Measurements from ENCODE around the gene SORBS2.
A peak's percentile ranks its signal among the peaks of the same experiment; 100 is the strongest.

Gene SORBS2

DNA sequence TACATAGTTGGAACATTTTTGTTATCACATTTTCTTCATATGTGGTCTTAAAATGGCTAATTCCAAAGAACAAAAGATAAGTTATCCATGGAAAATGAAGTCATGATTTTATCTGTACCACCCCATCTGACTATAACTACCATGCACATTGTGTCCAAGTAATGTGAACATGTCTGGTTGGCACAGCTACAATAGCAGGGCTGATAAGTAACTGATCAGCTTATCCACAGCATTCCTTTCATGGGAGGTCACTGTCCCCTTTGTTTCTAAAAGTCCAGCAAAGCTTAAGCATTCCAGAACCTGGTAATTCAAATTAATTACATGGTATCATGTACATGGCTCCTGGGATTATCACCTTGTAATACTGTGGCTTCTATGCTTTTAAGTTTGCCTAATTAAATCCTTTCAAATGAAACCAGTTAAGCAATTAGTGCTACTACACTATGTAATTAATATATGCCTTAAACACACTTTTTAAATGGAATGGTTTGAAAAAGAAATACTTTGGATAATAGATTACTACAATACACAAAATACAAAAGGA, 21.1 kb upstream of the SORBS2 start:
- TF ChIP-seq, protein P1, sequence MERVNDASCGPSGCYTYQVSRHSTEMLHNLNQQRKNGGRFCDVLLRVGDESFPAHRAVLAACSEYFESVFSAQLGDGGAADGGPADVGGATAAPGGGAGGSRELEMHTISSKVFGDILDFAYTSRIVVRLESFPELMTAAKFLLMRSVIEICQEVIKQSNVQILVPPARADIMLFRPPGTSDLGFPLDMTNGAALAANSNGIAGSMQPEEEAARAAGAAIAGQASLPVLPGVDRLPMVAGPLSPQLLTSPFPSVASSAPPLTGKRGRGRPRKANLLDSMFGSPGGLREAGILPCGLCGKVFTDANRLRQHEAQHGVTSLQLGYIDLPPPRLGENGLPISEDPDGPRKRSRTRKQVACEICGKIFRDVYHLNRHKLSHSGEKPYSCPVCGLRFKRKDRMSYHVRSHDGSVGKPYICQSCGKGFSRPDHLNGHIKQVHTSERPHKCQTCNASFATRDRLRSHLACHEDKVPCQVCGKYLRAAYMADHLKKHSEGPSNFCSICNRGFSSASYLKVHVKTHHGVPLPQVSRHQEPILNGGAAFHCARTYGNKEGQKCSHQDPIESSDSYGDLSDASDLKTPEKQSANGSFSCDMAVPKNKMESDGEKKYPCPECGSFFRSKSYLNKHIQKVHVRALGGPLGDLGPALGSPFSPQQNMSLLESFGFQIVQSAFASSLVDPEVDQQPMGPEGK (CRISPR knock-in tag; IDR thresholded peaks at IDR 0.05; ENCODE audit: borderline replicate concordance) = no peak
- TF ChIP-seq ZC3H10 (CRISPR knock-in tag; IDR thresholded peaks at IDR 0.05) (no peak), ARNTL (CRISPR knock-in tag; IDR thresholded peaks at IDR 0.05; ENCODE audit: borderline replicate concordance, low read depth) (no peak), ZFP30 (CRISPR knock-in tag; IDR thresholded peaks at IDR 0.05) (no peak), ZNF70 (CRISPR knock-in tag; IDR thresholded peaks at IDR 0.05) (no peak), CSDC2 (CRISPR knock-in tag; IDR thresholded peaks at IDR 0.05) (no peak), ISL1 (CRISPR knock-in tag; IDR thresholded peaks at IDR 0.05) (peak; percentile 76; the same call in 1 of the 2 replicates), SNAI2 (CRISPR knock-in tag; IDR thresholded peaks at IDR 0.05) (no peak), BACH2 (CRISPR knock-in tag; IDR thresholded peaks at IDR 0.05; ENCODE audit: borderline replicate concordance) (no peak)
- TF ChIP-seq, protein P2, sequence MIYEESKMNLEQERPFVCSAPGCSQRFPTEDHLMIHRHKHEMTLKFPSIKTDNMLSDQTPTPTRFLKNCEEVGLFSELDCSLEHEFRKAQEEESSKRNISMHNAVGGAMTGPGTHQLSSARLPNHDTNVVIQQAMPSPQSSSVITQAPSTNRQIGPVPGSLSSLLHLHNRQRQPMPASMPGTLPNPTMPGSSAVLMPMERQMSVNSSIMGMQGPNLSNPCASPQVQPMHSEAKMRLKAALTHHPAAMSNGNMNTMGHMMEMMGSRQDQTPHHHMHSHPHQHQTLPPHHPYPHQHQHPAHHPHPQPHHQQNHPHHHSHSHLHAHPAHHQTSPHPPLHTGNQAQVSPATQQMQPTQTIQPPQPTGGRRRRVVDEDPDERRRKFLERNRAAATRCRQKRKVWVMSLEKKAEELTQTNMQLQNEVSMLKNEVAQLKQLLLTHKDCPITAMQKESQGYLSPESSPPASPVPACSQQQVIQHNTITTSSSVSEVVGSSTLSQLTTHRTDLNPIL (CRISPR knock-in tag; IDR thresholded peaks at IDR 0.05; ENCODE audit: low read depth) = peak; percentile 78
- TF ChIP-seq, protein P3, sequence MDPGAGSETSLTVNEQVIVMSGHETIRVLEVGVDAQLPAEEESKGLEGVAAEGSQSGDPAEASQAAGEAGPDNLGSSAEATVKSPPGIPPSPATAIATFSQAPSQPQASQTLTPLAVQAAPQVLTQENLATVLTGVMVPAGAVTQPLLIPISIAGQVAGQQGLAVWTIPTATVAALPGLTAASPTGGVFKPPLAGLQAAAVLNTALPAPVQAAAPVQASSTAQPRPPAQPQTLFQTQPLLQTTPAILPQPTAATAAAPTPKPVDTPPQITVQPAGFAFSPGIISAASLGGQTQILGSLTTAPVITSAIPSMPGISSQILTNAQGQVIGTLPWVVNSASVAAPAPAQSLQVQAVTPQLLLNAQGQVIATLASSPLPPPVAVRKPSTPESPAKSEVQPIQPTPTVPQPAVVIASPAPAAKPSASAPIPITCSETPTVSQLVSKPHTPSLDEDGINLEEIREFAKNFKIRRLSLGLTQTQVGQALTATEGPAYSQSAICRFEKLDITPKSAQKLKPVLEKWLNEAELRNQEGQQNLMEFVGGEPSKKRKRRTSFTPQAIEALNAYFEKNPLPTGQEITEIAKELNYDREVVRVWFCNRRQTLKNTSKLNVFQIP (CRISPR knock-in tag; IDR thresholded peaks at IDR 0.05; ENCODE audit: borderline replicate concordance, low read depth) = no peak
- TF ChIP-seq, protein P4, sequence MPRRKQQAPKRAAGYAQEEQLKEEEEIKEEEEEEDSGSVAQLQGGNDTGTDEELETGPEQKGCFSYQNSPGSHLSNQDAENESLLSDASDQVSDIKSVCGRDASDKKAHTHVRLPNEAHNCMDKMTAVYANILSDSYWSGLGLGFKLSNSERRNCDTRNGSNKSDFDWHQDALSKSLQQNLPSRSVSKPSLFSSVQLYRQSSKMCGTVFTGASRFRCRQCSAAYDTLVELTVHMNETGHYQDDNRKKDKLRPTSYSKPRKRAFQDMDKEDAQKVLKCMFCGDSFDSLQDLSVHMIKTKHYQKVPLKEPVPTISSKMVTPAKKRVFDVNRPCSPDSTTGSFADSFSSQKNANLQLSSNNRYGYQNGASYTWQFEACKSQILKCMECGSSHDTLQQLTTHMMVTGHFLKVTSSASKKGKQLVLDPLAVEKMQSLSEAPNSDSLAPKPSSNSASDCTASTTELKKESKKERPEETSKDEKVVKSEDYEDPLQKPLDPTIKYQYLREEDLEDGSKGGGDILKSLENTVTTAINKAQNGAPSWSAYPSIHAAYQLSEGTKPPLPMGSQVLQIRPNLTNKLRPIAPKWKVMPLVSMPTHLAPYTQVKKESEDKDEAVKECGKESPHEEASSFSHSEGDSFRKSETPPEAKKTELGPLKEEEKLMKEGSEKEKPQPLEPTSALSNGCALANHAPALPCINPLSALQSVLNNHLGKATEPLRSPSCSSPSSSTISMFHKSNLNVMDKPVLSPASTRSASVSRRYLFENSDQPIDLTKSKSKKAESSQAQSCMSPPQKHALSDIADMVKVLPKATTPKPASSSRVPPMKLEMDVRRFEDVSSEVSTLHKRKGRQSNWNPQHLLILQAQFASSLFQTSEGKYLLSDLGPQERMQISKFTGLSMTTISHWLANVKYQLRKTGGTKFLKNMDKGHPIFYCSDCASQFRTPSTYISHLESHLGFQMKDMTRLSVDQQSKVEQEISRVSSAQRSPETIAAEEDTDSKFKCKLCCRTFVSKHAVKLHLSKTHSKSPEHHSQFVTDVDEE (CRISPR knock-in tag; IDR thresholded peaks at IDR 0.05) = no peak
- TF ChIP-seq, protein P5, sequence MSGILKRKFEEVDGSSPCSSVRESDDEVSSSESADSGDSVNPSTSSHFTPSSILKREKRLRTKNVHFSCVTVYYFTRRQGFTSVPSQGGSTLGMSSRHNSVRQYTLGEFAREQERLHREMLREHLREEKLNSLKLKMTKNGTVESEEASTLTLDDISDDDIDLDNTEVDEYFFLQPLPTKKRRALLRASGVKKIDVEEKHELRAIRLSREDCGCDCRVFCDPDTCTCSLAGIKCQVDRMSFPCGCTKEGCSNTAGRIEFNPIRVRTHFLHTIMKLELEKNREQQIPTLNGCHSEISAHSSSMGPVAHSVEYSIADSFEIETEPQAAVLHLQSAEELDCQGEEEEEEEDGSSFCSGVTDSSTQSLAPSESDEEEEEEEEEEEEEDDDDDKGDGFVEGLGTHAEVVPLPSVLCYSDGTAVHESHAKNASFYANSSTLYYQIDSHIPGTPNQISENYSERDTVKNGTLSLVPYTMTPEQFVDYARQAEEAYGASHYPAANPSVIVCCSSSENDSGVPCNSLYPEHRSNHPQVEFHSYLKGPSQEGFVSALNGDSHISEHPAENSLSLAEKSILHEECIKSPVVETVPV (CRISPR knock-in tag; IDR thresholded peaks at IDR 0.05) = no peak
- ATAC-seq = no peak

DNA sequence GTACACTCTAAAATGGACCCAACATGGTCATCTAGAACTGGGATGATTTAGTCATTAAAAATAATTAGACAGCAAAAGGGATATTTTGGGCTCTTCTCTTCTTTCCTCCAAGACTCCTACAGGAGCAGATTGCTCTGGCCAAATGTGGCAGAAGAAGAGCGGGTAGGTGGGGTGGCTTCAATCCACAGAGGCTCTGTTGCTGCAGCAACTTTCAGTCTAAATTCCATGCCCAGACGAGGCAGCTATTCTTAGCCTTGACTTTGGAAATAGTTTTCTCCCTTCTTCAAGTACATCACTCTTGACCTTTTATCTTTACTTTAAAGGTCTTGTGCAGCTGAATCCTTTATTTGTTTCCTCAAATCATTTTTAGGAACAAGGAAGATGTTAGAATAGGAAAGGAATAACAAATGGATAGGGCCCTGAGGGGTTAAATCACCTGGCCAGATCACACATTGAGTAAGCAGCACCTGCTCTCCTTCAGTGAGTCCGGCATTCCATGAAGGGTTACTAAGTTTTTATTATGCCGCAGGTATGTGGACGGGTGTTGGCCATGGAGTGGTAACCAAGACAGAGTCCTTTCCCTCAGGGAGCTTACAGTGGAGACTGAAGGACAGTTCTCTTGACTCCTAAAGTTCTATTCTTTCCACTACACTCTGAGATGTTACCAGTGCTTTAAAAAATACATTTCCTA, 19.3 kb upstream of the SORBS2 start:
- TF ChIP-seq, protein P5 (CRISPR knock-in tag; IDR thresholded peaks at IDR 0.05) = no peak
- TF ChIP-seq ZFP3 (CRISPR knock-in tag; IDR thresholded peaks at IDR 0.05) = no peak
- ATAC-seq = no peak

DNA sequence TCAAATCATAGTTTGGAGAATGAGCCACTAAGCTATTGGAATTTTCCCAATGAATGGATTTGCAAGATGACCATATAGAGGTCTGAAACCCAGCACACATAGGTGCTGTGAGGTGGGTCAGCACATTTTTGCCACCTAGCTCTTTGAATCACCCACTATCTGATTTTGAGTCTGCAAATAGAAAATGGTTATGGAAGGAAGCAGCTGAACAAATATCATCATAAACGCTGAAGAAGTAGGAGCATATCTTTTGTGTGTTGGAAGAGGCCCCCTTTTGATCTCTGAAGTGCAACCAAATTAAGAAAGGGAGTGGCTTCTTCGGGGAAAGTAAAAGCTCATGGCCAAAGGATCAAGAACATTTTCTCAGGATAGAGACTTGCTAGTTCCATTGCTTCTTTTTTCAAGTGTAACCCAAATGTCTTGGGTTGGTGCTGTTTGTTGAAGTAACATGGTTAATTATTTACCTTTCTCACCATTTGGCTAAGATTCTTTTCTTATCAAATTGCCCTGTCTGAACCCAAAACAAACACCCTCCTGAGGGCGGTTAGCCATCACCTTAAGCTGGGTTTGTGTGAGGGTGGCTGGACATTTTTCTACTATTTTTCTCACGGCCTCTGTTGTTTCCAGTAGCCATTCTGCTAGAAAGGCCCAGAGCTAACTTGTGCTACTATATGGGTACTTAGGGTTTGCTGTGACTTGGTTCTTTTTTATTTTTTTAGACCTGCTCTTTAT, 18.4 kb upstream of the SORBS2 start:
- ATAC-seq = no peak
- TF ChIP-seq ESRRG (CRISPR knock-in tag; IDR thresholded peaks at IDR 0.05) (no peak), ZFP3 (CRISPR knock-in tag; IDR thresholded peaks at IDR 0.05) (no peak), CSDC2 (CRISPR knock-in tag; IDR thresholded peaks at IDR 0.05) (no peak), ZNF8 (CRISPR knock-in tag; IDR thresholded peaks at IDR 0.05) (no peak), TCF4 (CRISPR knock-in tag; IDR thresholded peaks at IDR 0.05; ENCODE audit: borderline replicate concordance) (no peak)
- TF ChIP-seq, protein P3 (CRISPR knock-in tag; IDR thresholded peaks at IDR 0.05; ENCODE audit: borderline replicate concordance, low read depth) = no peak

Data from SK-N-SH treated with all-trans-retinoic acid at 6 μM for 48 hours (cell line).